HG03457 (cell line): Measurements from ENCODE around the gene NUP62.
"Not testable (repeated sequence)": the region's sequence is repeated elsewhere in the genome, so short reads cannot be mapped to it uniquely, and the experiment has no call there.

Experiments
- ATAC-seq: cut with Tn5 transposase; IDR thresholded peaks from one replicate; pipeline ENCODE4 v1.9.1; 2021; ENCODE audit warnings: moderate number of reproducible peaks; ENCODE audit not compliant: unreplicated experiment

Gene NUP62, protein sequence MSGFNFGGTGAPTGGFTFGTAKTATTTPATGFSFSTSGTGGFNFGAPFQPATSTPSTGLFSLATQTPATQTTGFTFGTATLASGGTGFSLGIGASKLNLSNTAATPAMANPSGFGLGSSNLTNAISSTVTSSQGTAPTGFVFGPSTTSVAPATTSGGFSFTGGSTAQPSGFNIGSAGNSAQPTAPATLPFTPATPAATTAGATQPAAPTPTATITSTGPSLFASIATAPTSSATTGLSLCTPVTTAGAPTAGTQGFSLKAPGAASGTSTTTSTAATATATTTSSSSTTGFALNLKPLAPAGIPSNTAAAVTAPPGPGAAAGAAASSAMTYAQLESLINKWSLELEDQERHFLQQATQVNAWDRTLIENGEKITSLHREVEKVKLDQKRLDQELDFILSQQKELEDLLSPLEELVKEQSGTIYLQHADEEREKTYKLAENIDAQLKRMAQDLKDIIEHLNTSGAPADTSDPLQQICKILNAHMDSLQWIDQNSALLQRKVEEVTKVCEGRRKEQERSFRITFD

GRCh38 chr19:49929121-49929610 is at the start of gene NUP62, which contains the start of gene ATF5:
NUP62 (minus strand) TSS chr19:49929504; CDS start chr19:49909807, 19,697 bp downstream.
ATF5 (plus strand) TSS chr19:49929205; CDS start chr19:49930851, 1,646 bp downstream.
- ATAC-seq = peak; percentile 42

DNA sequence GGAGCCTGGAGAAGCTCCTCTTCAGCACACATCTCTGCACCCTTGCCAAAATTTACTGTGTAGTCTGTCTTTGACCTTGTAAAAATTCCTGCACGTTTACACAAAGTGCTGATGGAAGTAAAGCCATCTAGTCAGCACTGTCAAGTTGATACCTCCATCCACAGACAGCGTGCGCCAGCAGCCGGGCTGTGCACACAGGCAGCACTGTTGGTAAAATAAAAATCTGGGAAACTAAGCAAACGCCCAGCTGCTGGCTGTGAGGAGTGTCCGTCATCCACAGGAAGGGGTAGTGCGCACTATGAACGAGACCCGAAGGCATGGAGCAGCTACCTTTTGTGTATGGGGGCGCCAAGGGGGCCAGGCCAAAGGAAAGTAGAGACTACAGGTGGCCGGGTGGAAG is 49.0 kb upstream of the NUP62 start:
- ATAC-seq = no peak

- ATAC-seq = no peak
Observed at GRCh38 chr19:49977881-49978280, 48.6 kb upstream of the NUP62 start.

- no peak for ATAC-seq
Observed at GRCh38 chr19:49977076-49977475, 47.8 kb upstream of the NUP62 start.

DNA sequence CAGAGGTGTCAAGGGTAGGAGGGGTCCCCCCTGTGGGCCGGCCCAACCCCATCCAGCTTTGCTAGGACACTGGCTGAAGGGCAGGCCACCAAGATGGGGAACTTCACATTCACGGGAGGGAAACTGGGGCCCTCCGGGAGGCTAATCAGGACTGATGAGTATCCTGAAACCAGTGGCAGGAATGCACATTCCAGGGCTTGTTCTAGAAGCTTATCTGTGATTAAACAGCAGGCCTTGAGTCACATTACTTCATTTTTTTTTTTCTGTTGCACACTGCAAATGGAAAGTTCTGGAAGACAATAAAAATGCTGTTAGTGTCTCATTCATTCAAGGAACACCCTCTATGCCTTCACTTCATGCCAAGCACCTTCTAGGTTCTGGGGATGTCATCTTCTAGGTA is 47.2 kb upstream of the NUP62 start:
- ATAC-seq = no peak

DNA sequence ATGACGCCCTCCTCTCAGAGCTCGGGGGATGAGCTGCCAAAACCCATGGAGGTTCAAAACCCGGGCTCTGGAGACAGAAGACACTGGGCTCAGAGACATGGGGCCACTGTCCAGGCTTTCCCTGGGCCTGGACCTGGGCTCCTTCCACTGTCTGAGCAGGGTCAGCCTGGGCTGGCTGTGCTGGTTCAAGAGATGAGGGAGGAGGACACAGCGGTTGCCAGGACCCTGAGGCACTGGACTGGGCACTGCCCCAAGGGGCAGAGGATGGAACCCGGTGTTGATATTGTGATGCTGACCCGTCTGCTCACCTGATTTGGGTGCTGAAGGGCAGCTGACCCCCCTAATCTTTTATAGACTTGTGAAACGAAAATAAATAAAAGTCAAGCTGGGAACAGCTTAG is 45.7 kb upstream of the NUP62 start:
- no peak for ATAC-seq

- ATAC-seq = no peak
Observed at GRCh38 chr19:49973987-49974386, 44.7 kb upstream of the NUP62 start.

- no peak for ATAC-seq
Observed at GRCh38 chr19:49972841-49973240, 43.5 kb upstream of the NUP62 start.

GRCh38 chr19:49971991-49972411 is 42.7 kb upstream of the NUP62 start:
- no peak for ATAC-seq

GRCh38 chr19:49969355-49969754 is 40.1 kb upstream of the NUP62 start:
- not testable (repeated sequence) for ATAC-seq

DNA sequence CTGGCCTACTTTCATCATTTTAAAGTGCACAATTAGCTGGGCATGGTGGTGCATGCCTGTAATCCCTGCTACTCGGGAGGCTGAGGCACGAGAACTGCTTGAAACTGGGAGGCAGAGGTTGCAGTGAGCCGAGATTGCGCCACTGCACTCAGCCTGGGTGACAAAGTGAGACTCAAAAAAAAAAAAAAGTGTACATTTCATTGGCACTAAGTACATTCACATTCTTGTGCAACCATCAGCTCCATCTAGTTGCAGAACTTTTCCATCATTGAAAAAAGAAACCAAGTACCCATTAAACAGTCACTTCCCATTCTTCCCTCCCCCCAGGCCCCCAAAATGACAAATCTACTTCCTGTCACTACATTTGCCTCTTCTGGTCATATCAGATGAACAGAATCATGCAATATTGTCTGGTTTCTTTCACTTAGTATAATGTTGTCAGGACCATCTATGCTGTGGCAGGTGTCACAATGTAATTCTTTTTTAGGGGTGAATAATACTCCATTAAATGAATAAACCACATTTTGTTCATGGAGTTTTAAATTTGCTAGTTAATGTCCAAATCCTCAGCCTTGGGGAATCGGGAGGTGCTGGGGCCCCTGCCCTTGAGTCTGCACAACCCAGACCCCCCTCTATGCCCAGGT is 39.1 kb upstream of the NUP62 start:
- ATAC-seq = no peak

DNA sequence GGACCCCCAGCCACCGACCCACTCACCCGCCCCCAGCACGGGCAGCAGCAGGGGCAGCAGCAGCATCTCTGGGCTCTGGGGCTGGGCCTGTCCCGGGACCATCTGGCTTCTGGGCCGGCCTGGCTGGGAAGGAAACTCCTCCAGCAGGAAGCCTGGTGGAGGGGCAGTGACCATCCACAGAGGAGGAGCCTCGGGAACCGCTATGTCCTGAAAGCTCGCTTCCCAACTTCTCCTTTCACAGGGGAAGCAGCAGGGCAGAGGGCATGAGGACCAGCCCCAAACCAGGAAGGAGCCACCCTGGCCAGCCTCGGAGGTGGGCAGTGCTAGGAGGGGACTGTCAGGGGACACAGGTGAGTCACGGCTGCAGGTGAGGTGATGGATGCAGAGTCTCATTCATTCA is 31.7 kb upstream of the NUP62 start, which contains the start of gene SIGLEC11:
Gene SIGLEC11, minus strand, starts transcription at position 193 of the 400 bp plus-strand sequence. Its CDS starts 91 bp downstream, at position 102.
- not testable (repeated sequence) for ATAC-seq

GRCh38 chr19:49959892-49960291 is 30.6 kb upstream of the NUP62 start:
- not testable (repeated sequence) for ATAC-seq

DNA sequence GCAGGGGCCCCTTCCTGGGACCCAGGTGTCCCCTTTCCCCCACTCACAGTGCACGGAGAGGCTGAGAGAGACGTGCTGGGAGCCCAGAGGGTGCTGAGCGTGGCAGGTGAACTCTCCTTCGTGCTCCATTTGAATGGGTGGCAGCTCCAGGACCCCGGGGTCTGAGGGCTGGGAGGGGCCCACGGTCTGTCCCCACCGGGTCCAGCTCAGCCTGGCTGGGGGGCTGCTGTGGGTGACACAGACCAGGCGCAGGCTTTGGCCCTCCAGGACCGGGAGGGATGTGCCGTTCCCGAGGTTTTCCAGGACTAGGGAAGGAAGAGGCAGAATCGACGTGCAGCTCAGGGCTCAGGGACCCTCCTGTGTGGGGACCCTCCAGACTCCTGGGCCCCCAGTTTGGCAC is 29.3 kb upstream of the NUP62 start:
- not testable (repeated sequence) for ATAC-seq

DNA sequence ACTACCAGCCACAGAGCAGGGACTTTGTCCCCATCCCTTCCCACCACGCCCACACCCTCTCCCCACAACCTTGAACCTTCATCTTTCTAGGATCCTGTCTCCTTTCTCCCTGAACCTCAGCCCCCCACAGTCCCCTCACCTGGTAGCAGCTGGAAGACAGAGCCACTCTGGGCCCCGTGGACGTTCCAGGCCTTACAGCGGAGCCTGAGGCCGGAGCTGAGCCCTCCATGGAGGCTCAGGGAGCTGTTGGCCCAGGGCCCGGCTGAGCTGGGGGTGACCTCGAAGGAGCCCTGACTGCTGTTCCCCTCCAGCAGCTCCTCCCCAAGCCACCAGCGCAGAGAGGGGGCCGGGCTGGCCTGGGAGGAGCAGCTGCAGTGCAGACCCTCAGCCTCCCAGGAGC is 28.8 kb upstream of the NUP62 start:
- not testable (repeated sequence) for ATAC-seq

- no peak for ATAC-seq
Observed at GRCh38 chr19:49957262-49957915, 28.1 kb upstream of the NUP62 start.

DNA sequence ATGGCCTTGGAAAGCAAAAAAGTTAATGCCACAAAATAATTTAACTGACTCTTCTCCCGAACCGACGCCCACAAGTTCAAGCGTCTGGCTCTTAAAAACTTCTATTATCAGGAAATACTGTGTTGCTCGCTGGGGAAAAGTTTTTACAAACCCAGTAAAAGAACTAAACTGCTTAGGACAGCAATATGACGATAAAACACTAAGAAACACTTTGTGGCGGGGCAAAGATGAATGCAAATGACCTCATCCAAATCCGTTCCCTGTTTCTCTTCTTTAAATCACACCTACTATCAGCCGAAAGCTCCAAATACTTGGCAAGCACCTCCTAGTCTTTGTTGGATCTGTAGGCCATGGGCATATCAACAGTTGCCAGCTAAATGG is 26.8 kb upstream of the NUP62 start:
- no peak for ATAC-seq

GRCh38 chr19:49954933-49955332 is 25.6 kb upstream of the NUP62 start:
- no peak for ATAC-seq

GRCh38 chr19:49954092-49954829 is 25.0 kb upstream of the NUP62 start:
- no peak for ATAC-seq

DNA sequence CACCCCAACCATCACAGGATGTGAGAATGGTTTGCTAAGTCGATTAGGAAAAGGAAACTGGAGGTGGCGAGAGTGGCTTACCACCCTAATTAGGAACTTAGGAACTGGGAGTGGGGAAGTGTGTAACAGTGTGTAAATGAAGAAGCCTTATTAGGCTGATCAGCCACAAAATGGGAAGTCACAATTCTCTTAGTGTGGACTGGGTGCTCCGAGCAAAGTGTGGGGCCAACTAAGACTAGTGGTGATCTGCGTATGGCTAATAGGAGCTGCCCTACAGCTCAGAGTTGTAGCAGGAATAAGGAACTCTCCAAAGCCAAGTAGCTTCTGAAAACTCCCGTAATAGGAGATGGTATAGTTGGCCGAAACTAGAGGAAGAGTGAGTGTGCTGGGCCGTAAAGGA is 24.1 kb upstream of the NUP62 start:
- ATAC-seq = no peak
